Skeletal muscle cell (primary cell): ENCODE results near the gene MTFR2.

ENCODE experiments used
- DNase-seq: peaks from one replicate; pipeline ENCODE4 v3.0.0-alpha.2; 2010; ENCODE audit warnings: low read depth
- H3K4me3 ChIP-seq: 2 replicates; pipeline ENCODE4 v1.5.1; 2011; ENCODE audit warnings: low read depth, mild to moderate bottlenecking, control low read depth, low read length, moderate library complexity

The MTFR2 gene

GRCh38 chr6:136192902-136193301 is 57.2 kb downstream of the MTFR2 start:
- no peak overlapping the region for H3K4me3 ChIP-seq
- DNase-seq, result no peak

GRCh38 chr6:136191606-136192312 is 58.4 kb downstream of the MTFR2 start:
- no peak overlapping the region for H3K4me3 ChIP-seq
- DNase-seq, result no peak

GRCh38 chr6:136189104-136189503 is 61.0 kb downstream of the MTFR2 start:
- no peak overlapping the region for H3K4me3 ChIP-seq
- DNase-seq, result no peak

- no peak for DNase-seq
- no peak overlapping the region for H3K4me3 ChIP-seq
Observed at GRCh38 chr6:136188486-136188885, 61.6 kb downstream of the MTFR2 start.

- H3K4me3 ChIP-seq, result no peak overlapping the region
- no peak for DNase-seq
Observed at GRCh38 chr6:136186363-136186762, 63.7 kb downstream of the MTFR2 start.

GRCh38 chr6:136184738-136185137 is 65.4 kb downstream of the MTFR2 start:
- H3K4me3 ChIP-seq, result no peak overlapping the region
- no peak for DNase-seq

GRCh38 chr6:136181861-136182260 is 68.2 kb downstream of the MTFR2 start:
- DNase-seq, result no peak
- H3K4me3 ChIP-seq, result no peak overlapping the region

GRCh38 chr6:136181512-136181833 is 68.6 kb downstream of the MTFR2 start:
- no peak for DNase-seq

More at GRCh38 chr6:136181512-136181833, 68.6 kb downstream of the MTFR2 start:
- no peak overlapping the region for H3K4me3 ChIP-seq
